ENCODE measurements around the gene TECPR2.

Gene TECPR2

GRCh38 chr14:102469261-102469660, 106.5 kb downstream of the TECPR2 start:
- DNase-seq (ENCODE audit: low read depth), result no peak

GRCh38 chr14:102471921-102472790, 109.4 kb downstream of the TECPR2 start:
- no peak for DNase-seq (ENCODE audit: low read depth)

GRCh38 chr14:102472791-102473150, 110.0 kb downstream of the TECPR2 start:
- DNase-seq (ENCODE audit: low read depth), result no peak

- DNase-seq (ENCODE audit: low read depth), result no peak
Observed at GRCh38 chr14:102473559-102473958, 110.8 kb downstream of the TECPR2 start.

DNA sequence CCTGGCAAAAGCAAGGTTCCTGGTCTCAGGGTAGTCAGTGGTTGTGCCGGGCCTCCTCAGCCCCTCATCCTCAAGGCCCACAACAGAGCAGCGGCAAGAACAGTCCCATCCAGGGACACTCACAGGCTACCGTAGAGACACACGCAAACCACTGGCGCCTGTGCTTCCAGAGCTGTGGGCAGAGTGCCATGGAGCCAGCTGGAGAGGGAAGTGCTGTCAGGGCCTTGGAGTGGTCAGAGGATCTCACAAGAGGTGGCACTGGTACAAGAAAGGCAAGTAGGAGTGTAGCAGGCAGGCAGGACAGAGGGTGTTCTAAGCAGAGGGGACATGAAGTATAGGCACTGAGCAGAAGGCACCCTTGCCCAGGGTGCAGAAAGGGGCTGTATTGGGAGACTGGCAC, 112.2 kb downstream of the TECPR2 start:
- no peak for DNase-seq (ENCODE audit: low read depth)

DNA sequence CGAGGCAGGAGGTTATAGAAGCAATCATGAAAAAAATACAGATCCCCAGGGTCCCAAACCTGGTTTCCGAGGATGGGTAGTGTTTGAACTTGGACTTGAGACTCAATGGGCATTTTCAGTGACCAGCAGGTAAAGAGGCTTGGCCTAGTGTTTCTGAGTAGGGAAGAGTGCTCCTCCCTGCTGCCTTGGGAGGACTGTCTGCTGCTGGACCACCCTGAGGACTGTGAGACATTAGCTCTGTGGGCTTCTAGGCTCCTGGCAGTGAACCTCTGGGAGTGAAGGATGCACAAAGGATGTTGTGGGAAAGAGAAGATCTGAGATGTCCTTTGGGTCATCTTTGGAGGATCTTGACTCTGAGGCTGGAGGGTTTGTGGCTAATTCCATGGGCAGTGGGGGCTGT, 116.4 kb downstream of the TECPR2 start:
- DNase-seq (ENCODE audit: low read depth), result no peak

GRCh38 chr14:102479777-102480176, 117.0 kb downstream of the TECPR2 start:
- DNase-seq (ENCODE audit: low read depth), result no peak

DNA sequence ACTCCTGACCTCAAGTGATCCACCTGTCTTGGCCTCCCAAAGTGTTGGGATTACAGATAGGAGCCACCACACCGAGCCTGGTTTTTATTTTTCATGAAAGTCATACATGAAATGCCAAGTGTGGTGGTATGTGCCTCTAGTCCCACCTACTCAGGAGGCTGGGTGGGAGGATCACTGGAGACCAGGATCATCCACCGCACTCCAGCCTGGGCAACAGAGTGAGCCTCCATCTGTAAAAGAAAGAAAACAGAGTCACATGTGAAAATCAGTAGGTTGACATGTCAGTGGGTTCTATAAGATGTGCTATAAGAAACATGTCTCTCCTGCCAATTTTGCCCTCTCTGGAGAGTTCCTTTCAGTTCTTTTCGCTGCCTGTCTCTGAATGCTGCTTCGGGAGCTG, 118.6 kb downstream of the TECPR2 start:
- no peak for DNase-seq (ENCODE audit: low read depth)

GRCh38 chr14:102481791-102482238, 119.1 kb downstream of the TECPR2 start:
- no peak for DNase-seq (ENCODE audit: low read depth)

DNA sequence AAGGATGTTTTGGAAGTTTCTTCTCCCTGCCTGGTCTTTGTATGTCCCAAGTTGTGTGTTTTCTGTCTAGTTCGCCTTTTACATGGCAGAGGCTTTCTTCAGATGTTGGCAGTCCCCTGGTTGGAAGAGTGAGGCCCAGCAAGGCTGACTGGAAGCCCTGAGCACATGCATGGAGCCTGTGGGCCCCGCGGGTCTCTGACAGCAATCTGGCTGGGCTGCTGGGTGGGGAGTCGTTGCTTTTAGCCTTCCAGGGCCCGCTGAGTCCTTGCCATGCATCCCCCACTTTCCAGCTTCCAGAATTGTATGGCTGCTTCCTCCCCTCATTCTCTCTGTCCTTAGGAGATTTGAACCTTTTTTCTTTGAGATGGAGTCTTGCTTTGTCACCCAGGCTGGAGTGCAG, 121.6 kb downstream of the TECPR2 start:
- DNase-seq (ENCODE audit: low read depth), result no peak

DNA sequence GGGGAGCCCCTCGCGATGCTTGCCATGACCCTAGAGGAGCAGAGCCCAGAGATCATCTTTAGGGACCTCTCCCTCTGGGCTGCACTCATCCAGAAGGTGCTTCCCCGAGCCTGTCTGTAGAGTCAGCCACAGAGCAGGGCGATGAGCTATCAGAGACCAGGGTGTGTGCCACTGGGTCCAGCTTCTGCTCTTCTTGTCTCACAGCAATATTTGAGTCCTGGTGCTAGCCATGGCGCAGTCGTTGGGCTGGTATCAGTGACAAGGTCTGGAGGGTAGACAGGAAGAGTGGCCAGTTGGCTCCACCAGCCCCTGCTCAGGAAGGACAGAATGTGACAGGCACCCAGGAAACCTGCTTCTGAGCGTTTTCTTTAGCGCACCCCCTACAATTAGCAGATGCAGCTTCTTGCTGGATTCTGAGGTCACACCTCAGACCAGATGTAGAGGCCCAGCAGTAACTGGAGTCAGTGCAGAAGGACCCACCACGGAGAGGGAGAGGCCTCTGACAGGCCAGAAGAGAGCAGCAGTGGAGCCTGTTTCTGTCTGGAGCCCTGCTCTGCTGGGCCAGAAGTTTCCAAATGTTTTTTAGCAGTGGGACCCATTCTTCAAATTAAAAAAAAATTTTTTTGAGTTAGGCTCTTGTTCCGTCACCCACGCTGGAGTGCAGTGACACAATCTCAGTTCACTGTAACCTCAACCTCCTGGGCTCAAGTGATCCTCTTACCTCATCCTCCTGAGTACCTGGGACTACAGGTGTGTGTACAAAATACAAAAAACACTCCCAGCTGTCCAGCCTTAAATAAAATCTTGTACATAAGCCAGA, 123.2 kb downstream of the TECPR2 start:
- no peak for DNase-seq (ENCODE audit: low read depth)

GRCh38 chr14:102486513-102487203, 123.9 kb downstream of the TECPR2 start:
- DNase-seq (ENCODE audit: low read depth), result no peak

DNA sequence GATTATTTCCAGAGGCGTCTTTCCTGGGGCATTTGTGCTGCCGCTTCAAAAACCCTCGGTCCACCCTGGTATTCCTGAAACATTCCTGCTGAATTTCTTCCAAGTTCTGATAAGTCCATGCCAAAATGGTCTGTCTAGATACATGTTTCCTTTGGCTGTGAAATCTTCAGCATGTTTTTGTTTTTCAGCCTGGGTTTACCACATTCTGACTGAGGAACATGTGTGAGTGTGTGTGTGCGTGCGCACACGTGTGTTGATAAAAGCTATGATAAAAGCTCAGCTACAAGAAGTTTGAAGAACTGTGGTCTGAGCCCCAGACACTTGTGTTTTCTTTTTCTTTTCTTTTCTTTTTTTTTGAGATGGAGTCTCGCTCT, 124.5 kb downstream of the TECPR2 start:
- DNase-seq (ENCODE audit: low read depth), result no peak

DNA sequence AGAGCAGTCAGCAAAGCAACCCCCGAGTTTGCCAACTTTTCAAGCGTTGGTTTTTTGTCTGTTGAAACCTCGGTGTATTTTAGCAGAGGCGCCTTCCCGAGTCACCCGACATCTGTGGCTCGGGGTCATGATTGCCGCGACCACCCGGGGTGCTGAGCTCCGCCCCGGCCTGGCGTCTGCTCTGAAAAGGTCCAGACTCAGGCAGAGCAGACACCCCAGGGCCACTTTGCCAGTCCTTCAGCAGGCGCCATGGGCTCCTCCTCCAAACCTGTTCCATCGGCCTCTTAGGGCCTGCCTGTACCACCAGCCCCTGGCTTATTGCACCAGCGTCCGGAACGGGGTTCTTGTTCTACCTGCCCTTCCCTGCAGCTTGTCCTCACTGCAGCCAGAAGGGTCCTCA, 127.7 kb downstream of the TECPR2 start:
- DNase-seq (ENCODE audit: low read depth), result no peak

DNA sequence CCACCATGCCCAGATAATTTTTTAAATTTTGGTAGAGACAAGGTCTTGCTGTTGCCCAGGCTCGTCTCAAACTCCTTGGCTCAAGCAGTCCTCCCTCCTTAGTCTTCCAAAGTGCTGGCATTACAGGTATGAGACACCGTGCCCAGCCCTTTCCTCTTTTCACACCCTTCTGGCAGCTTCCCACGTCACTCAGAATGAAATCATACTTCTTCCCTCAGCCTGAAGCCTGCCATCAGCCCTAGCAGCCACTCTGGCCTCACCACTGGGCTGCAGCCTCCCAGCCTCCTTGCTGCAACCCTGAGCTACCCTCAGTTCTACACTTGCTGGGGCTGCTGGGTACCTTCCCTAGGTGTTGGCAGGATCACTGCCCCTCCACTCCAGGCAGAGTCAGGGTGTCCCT, 128.6 kb downstream of the TECPR2 start:
- no peak for DNase-seq (ENCODE audit: low read depth)

DNA sequence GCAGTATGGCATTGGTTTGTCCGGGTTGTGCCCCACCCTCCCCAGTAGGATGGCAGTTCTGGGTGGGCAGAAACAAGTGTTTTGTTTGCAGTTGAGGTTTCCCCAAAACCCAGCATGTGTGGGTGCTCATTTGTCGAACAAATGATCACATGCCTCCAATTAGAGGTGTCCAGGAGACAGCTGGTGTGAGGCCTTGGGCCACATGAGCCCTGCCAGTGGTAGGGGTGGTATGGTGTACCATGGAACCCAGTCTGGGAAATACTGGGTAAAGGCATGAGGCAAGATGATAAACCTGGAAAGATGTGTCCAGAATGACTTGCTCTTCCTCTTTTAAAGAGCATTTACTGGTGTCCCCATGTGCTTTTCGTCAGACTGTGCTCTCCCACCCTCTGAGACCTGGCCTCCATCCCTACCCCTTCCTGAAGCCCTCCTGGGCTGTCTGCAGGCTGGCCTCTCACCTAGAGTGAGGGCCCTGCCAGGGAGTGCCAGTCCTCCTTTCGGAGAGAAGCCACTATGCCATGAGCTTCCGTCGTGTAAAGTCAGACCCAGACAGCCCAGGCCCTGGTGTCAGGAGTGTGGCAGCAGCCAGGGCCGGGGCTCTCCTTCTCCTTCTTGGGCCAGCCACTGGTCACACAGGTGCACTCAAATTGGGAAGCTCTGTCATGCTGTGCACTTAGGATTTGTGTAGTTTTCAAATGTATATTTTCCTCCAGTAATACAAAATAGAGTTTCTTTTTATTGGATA, 129.2 kb downstream of the TECPR2 start:
- no peak for DNase-seq (ENCODE audit: low read depth)

DNA sequence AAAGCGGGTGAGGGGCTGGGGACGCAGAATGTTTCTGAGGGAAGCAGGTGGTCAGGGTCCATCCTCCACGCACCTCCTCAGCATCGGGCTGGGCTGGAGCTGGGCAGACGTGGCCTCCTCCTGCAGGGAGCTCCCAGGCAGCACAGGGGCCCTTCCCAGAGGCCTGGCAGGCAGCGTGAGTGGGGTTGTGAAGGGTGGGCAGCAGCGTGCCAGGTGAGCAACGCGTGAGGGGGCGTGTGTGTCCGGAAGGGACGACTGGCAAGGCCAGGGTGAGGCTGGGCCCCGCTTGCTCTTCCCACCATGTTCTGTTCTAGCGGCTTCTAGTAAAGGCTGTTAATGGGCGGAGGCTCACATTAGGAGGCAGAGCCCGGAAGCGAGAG, 129.8 kb downstream of the TECPR2 start:
- DNase-seq (ENCODE audit: low read depth), result no peak

GRCh38 chr14:102493096-102493495, 130.4 kb downstream of the TECPR2 start:
- DNase-seq (ENCODE audit: low read depth), result no peak

- DNase-seq (ENCODE audit: low read depth), result no peak
Observed at GRCh38 chr14:102493585-102493984, 130.8 kb downstream of the TECPR2 start.

DNA sequence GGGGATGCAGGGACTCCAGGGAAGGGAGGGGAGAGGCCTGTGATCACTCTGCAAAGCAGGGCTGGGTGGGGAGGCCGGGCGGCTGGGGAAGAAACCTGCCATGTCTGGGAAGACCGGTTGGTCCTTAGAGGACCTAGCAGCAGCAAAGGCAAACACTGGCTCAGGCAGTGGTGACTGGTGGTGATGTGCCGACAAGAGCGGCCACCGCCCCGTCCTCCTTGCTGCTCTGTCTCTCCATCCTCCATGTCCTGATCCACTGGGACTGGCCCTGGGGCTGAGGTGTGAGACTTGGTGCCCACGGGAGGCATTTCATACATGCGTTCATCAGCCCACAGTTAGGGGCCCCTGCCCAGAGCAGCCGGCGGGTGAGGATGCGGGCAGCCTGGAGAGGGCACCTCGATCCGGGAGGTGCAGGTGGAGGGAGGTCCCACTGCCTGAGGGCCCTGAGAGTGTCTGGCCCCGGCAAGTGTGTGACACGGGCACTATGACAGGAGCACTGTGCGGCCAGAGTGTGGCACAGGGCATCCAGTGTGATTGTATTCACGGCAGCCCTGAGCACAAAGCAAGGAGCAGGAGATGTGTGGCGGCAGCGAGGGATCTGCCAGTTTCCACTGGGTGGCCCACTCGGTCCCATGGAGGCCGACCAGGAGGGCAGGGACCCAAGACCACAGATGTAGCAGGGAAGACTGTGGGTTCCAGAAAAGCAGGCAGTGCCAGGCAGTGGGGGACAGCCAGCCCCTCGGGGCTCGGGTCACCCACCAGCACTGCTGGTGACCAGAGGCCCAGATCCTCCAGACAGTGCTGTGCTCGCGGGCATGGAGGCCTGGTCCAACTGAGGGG, 133.0 kb downstream of the TECPR2 start:
- no peak for DNase-seq (ENCODE audit: low read depth)

- DNase-seq (ENCODE audit: low read depth), result no peak
Observed at GRCh38 chr14:102496331-102496691, 133.6 kb downstream of the TECPR2 start.

All from activated T-cell treated with anti-CD3 and anti-CD28 coated beads for 24 hours (primary cell).